HG03565 (cell line): Measurements from ENCODE around the gene TEC.
A peak's percentile ranks its signal among the peaks of the same experiment; 100 is the strongest.

Experiments used
- ATAC-seq: cut with Tn5 transposase; IDR thresholded peaks from one replicate; pipeline ENCODE4 v1.9.1; 2021; ENCODE audit warnings: mild to moderate bottlenecking, moderate library complexity; ENCODE audit not compliant: unreplicated experiment

The TEC gene

DNA sequence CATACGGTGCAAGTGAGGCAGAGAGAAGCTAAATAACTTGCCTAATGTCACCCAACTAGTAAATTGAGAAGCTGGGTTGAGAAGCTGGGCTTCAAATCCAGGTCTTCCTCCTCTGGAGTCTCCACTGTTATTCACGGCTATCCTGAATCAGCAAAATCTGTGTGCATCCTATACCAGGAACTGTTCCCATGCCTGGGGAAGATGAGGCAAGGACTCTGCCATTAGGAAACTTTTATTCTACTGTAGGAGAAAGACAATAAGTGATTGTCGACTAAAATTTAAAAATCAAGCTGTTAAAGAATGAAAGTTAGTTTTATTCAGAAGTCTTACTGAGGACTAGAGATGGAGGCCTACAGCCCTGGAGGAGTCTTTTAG is 872 bp upstream of the TEC start:
- no peak for ATAC-seq

- ATAC-seq = peak; percentile 52
Measured at GRCh38 chr4:48269861-48270522, 354 bp upstream of the TEC start.

DNA sequence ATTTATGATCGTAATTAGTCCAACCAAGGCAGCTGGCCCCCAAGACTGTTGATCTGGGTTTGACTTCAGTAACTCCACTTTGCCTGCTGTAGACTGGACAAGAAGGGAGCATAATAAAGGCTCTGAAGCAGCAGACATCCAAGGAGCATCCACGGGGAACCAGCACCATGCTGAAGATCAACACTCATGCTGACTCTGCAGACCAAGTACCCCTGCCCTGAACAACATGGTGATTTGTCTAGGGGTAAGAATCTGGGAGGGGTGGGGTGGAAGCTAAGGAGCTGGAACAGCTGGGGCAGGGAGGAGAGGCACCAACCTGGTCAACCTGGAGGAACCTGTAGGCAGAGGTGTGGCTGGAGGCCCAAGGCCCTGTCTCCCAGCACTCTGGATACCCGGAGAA is 2.1 kb downstream of the TEC start:
- no peak for ATAC-seq

DNA sequence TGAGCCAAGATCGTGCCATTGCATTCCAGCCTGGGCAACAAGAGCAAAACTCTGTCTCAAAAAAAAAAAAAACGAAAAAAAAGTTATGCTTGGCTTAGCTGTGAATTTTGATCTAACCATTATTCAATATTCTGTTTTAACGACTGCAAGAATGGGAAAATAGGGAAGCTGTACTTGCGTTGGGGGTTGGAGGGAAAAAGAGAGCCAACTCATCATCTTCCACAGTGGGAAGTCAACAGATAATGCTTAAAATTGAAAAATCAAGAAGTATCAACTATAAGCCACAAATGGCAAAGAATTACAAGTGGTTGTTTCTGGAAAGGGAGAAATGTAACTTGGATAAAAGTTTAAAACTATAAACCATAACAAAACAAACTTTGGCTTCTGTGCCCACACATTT is 2.9 kb downstream of the TEC start:
- ATAC-seq = no peak

DNA sequence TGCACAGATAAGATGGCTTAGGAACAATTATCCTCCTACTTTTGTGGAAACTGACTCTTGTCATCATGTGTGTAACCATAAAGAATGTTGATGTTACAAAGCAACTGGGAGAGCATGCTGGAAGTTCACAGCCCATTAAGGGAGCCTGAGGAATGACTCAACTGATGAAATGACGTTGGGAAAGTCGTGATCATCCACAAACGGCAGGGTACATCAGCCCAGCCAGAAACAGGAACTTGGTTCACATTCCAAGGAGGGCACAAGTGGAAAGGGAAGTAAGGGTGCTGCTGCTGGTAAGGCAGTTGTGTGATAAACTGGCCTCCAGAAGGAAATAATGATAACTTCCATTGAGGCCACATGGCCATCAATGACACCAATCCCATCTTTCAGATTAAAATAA is 6.7 kb downstream of the TEC start:
- no peak for ATAC-seq

- no peak for ATAC-seq
Measured at GRCh38 chr4:48262484-48262883, 7.2 kb downstream of the TEC start.

GRCh38 chr4:48261281-48261680 is 8.4 kb downstream of the TEC start:
- no peak for ATAC-seq

DNA sequence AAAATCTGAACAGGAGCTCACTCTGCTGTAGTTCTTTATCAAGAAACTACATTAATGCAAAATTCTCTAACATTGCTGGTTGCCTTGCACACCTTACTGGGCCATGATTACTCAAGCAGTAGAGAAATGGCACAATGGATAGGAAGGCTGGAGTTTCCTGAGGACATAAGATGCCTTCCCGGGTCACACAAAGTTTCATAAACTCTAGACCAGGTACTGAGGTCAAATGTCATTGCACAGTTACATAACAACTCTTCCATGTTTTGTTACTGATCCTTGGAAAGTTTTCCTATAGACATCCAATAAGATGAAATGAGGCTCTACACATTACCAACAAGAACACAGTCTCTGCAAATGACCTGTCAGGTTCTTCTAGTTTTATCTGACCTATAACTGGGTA is 9.9 kb downstream of the TEC start:
- ATAC-seq = no peak

DNA sequence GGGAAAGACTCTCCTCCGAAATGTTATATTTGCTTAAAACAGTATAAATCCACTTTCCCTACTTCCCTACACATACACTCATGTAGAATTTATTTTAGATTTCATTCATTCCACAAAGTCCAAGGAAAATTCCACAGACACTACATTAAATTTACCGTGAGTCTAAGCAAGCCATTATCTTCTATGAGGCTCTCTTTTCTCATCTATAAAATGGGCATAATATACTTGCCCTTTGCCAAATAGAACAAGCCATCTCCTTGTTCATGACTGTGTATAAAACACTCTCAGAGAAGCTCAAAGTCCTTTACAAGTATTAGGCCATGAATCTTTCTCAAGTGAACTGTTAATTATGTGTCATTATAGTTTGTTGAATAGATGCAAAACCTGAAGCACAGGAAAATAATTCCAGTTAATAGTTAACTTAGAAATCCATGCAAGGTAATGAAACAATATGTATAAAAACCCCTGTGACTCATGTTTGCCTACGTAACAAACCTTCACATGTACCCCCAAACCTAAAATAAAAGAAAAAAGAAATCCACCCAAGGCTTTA is 10.7 kb downstream of the TEC start:
- ATAC-seq = no peak

DNA sequence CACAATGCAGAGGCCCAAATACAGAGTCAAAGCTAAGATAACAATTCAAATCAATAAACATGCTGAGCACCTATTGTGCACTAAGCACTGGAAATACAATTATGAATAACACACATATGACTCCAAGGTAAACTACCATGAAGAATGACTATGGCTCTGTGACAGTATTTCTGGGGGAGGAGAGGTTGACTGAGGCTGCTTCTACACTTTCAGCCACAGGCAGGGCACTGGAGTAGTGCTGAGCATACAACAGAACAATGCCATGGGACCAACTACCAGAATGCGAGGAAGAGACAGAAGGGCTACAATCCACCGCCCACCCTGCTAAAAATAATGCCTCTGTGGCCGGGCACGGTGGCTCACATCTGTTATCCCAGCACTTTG is 13.7 kb downstream of the TEC start:
- ATAC-seq = no peak

- ATAC-seq = no peak
Measured at GRCh38 chr4:48255072-48255958, 14.3 kb downstream of the TEC start.

DNA sequence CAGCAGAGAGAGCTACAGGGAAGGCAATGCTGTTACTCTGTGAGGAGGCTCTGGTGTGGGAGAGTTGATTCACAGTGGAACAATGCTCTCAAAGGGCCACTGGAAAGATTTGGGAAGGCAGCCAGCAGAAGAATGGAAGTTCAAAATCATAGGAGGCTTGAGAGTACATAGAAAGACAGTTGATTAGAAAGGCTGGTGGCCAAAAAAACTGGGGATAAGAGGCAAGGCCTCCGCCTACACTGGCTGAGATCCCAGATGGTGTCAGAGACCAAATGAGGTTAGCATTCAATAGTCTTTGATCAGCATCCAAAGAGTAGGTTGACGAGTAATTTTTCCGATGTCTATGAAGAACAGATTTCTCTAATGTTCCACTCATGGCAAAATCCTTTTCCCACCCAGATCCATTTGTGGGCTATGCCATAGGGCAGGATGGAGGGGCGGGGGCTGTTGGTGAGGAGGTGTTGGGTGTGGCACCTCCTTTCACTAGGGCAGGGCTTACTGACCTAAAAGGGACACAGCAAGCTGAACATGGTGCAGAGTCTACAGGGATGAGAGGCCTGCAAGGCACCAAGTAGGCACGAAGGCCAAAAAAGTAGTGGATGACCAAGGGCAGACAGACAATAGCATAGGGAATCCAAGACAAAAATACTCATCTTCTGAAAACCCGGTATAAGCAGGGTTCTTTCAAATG is 15.1 kb downstream of the TEC start:
- no peak for ATAC-seq

GRCh38 chr4:48252313-48252712 is 17.3 kb downstream of the TEC start:
- ATAC-seq = no peak

DNA sequence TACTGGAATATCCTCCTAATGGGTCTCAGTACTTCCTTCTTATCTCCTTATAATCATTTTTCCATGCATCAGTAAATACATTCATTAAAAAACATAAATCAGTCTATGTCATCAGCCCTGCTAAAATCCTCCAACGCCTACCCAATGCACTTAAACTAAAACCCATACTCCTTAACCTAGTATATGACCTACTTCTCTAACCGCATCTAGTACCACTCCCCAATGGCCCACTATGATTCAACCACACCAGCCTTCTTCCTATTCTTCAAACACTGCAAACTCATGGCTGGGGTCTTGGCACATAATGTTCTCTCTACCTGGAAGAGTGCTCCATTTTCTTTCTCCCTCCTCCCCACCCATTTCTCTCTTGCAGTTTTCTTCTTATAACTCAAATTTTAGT is 18.7 kb downstream of the TEC start:
- ATAC-seq = no peak

DNA sequence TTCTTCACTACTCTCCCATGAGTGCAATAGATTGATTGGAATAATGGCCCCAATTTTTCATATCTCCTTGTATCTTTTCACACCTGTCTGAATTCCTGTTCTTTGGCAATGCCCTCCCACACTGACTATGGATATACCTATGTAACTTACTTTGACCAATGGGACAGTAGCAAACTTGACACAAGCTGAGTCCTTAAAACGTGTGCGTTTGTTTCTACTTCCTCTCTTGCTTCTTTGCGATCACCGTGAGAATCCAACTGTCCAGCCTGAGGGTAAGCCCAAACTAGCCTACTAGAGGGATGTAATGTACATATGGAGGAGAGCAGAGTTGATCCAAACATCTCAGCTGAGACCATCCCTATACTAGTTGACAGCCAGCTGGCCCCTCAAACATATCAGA is 19.3 kb downstream of the TEC start:
- ATAC-seq = no peak

DNA sequence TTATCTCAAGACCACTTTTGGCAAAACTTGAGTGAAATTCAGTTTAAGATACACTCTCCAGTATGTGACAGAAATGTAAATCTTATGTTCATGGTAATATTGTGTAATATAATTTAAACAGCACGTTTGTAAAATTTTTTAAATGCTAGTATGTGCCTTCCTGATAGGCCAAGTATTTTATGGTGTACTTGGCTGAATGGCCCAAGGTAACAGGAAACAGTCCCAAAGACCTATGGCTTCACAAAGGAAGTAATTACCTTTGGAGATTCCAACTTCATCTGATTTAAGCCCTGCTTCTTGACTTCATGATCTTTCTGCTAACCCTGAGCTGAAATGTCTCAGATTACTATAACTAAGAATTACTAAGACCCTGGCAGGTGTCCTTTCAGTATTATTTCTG is 20.3 kb downstream of the TEC start:
- no peak for ATAC-seq

GRCh38 chr4:48248559-48248953 is 21.1 kb downstream of the TEC start:
- ATAC-seq = peak; percentile 28

DNA sequence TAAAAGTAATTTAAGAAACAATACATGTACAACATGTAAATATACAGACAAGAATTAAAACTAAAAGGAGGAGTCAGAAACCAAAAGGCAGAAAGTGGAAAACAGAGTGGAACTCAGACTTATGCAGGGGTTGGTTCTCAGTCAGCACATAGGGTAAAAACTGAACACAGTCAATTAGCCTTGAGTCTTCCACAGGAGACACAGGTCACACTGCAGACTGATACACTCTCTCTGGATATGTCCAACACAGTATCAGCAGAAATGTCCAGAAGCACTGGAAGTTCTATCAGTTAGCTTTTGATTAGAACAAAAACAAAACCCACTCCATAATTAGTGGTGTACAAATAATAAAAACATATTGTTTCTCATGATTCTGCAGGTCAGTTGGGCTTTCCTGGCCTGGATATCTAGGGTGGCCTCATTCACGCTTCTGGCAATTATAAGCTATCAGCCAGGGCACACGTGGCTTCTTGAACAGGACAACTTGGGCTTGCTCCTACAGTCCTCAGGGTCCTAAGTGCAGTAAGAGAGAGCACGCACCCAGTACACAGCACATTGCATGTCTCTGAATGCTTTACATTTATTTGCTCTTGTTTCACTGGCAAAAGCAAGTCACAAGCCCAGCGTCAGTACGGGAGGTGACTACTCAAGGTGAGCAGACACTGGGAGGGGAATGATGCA is 21.6 kb downstream of the TEC start:
- ATAC-seq = no peak

- peak; percentile 56 for ATAC-seq
Measured at GRCh38 chr4:48247142-48247877, 22.3 kb downstream of the TEC start.

GRCh38 chr4:48244665-48245064 is 25.0 kb downstream of the TEC start:
- no peak for ATAC-seq
